Natural killer cell (primary cell): ENCODE data around the gene MYPOP. TPM values are rescaled to one million over a fixed set of nuclear protein-coding genes. Genes with fewer than 3 reads are reported as not detected.
A peak's percentile ranks its signal among the peaks of the same experiment; 100 is the strongest.

Experiments used
- ATAC-seq, 3 donors: fragments of 150-1000 bp in 2 of 3; fragments of 200-7000 bp in 1 of 3; cut with Tn5 transposase; 1 replicate in 1 of 3; 2 replicates in 2 of 3; pipeline ENCODE4 v1.10.0; 2021; ENCODE audit warnings: mild to moderate bottlenecking in 2 of 3, moderate library complexity in 2 of 3
- DNase-seq, 2 donors: peaks; one replicate each; pipeline versions ENCODE4 v3.0.0 to v3.0.0-alpha.2; 2013 to 2021; ENCODE audit warnings: mixed read lengths in 1 of 2
- H3K27ac ChIP-seq: one replicate; pipeline ENCODE4 v1.5.1; 2013; ENCODE audit warnings: mild to moderate bottlenecking, low read length
- H3K27me3 ChIP-seq: one replicate; pipeline ENCODE4 v1.6.1; 2013; ENCODE audit warnings: low read length; ENCODE audit not compliant: control insufficient read depth, insufficient read depth
- H3K36me3 ChIP-seq: one replicate; pipeline ENCODE4 v1.6.1; 2013; ENCODE audit warnings: low read length; ENCODE audit not compliant: control insufficient read depth, insufficient read depth
- H3K4me1 ChIP-seq: one replicate; pipeline ENCODE4 v1.6.1; 2013; ENCODE audit warnings: low read length; ENCODE audit not compliant: control insufficient read depth, insufficient read depth
- H3K4me3 ChIP-seq: one replicate; pipeline ENCODE4 v1.5.1; 2013; ENCODE audit warnings: low read length
- H3K9me3 ChIP-seq: one replicate; pipeline ENCODE4 v1.6.1; 2013; ENCODE audit warnings: low read length; ENCODE audit not compliant: control insufficient read depth, insufficient read depth
- H3K27ac Mint-ChIP-seq, 2 donors: one replicate each; pipeline ENCODE4 v1.8.0; 2022; ENCODE audit warnings: mild to moderate bottlenecking in 2 of 2, mixed read lengths in 2 of 2, moderate library complexity in 1 of 2
- H3K27me3 Mint-ChIP-seq, 2 donors: one replicate each; pipeline ENCODE4 v1.8.0; 2022; ENCODE audit warnings: low read depth in 2 of 2, mixed read lengths in 2 of 2
- H3K36me3 Mint-ChIP-seq: one replicate; pipeline ENCODE4 v1.8.0; 2022; ENCODE audit warnings: mixed read lengths
- H3K4me1 Mint-ChIP-seq, 2 donors: one replicate each; pipeline ENCODE4 v1.8.0; 2022; ENCODE audit warnings: mixed read lengths in 2 of 2
- H3K4me3 Mint-ChIP-seq: one replicate; pipeline ENCODE4 v1.8.0; 2022; ENCODE audit warnings: mild to moderate bottlenecking, moderate library complexity, mixed read lengths
- H3K9me3 Mint-ChIP-seq, 2 donors: one replicate each; pipeline ENCODE4 v1.8.0; 2022; ENCODE audit warnings: mixed read lengths in 2 of 2
- WGBS: methylation state at CpG from one replicate; pipeline ENCODE4 v1.1.7; 2013; ENCODE audit warnings: missing lambda C conversion rate; ENCODE audit not compliant: insufficient coverage; 5-methylcytosine and 5-hydroxymethylcytosine counted together
- intact Hi-C: fragments of 100-400 bp; cut with micrococcal nuclease; formaldehyde crosslinking; loops from one replicate; pipeline ENCODE4 v1.14.2; 2022
- total RNA-seq, 4 donors: library from RNA; stranded (reverse); fragments of 120-200 nt in 1 of 4; gene quantifications; one replicate each; pipeline versions ENCODE4 v1.2.3 to v1.2.4, GENCODE V29; 2013 to 2022
- TF ChIP-seq, protein P1 (sequence below): fragments of 200-600 bp; IDR thresholded peaks from one replicate; pipeline ENCODE4 v1.8.0; 2022; ENCODE audit warnings: antibody characterized with exemption

The MYPOP gene
- total RNA-seq, 3 donors from 2014 or later (not counting 1 experiment from before 2014, with no cell fraction given), result 7.0 to 8.4 (median 7.2) TPM

DNA sequence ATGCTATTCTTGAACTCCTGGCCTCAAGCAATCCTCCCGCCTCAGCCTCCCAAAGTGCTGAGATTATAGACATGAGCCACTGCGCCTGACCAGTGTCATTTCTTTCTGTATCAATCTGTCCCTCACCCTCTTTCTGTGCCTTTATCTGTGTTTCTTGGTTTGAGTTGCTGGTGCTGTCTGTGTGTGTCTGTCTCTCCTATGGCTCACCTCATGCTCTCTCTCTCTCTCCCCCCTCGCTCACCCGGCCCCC lies 26.3 kb downstream of the MYPOP start:
- Mint-ChIP-seq H3K27me3 (peaks cover 0 to 23% of the 10 kb centered on the region in 2 donors), H3K4me3 (peak overlapping the region; percentile 61), H3K4me1 (peaks cover 0 to 19% of the 10 kb centered on the region in 2 donors), H3K9me3 (no peaks in the 10 kb centered on the region), H3K36me3 (no peaks in the 10 kb centered on the region), H3K27ac (peak overlapping the region in 1 of 2 donors; percentile 76)
- DNase-seq (no peak), ATAC-seq (peak in 2 of 3 donors; percentile 49 to 59)
- Histone ChIP-seq H3K4me1 (peaks cover 15% of the 10 kb centered on the region), H3K9me3 (no peaks in the 10 kb centered on the region), H3K4me3 (no peak overlapping the region), H3K27ac (no peak overlapping the region), H3K36me3 (no peaks in the 10 kb centered on the region), H3K27me3 (no peaks in the 10 kb centered on the region)
- TF ChIP-seq, protein P1, sequence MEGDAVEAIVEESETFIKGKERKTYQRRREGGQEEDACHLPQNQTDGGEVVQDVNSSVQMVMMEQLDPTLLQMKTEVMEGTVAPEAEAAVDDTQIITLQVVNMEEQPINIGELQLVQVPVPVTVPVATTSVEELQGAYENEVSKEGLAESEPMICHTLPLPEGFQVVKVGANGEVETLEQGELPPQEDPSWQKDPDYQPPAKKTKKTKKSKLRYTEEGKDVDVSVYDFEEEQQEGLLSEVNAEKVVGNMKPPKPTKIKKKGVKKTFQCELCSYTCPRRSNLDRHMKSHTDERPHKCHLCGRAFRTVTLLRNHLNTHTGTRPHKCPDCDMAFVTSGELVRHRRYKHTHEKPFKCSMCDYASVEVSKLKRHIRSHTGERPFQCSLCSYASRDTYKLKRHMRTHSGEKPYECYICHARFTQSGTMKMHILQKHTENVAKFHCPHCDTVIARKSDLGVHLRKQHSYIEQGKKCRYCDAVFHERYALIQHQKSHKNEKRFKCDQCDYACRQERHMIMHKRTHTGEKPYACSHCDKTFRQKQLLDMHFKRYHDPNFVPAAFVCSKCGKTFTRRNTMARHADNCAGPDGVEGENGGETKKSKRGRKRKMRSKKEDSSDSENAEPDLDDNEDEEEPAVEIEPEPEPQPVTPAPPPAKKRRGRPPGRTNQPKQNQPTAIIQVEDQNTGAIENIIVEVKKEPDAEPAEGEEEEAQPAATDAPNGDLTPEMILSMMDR, result no peak
- 47% methylated on average over 4 of the region's 4 CpGs for WGBS
- intact Hi-C loops, result no loop called here

DNA sequence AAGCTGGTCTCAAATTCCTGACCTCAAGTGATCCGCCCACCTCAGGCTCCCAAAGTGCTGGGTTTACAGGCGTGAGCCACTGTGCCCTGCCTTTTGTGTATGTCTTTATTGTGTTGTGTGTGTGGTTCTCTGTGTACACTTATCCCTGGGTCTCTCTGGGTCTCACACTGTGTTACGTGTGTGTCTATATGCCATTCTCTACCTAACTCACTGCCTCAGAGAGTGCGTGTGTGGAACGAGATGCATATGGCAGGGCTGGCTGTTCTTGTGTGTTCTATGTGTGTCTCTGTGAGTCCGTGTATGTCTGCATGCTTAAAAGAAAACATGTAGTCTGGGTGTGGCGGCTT lies 27.8 kb downstream of the MYPOP start:
- WGBS, result 94% methylated on average over 7 of the region's 7 CpGs
- H3K36me3 Mint-ChIP-seq, result no peaks in the 10 kb centered on the region
- H3K9me3 Mint-ChIP-seq, result no peaks in the 10 kb centered on the region
- no peak for ATAC-seq
- H3K27ac ChIP-seq, result no peak overlapping the region
- no peak overlapping the region for H3K4me3 Mint-ChIP-seq
- peaks cover 0 to 19% of the 10 kb centered on the region in 2 donors for H3K4me1 Mint-ChIP-seq
- H3K9me3 ChIP-seq, result no peaks in the 10 kb centered on the region
- TF ChIP-seq, protein P1, result no peak
- peaks cover 15% of the 10 kb centered on the region for H3K4me1 ChIP-seq
- no peaks in the 10 kb centered on the region for H3K36me3 ChIP-seq
- H3K27ac Mint-ChIP-seq, result no peak overlapping the region
- peaks cover 0 to 23% of the 10 kb centered on the region in 2 donors for H3K27me3 Mint-ChIP-seq
- H3K4me3 ChIP-seq, result no peak overlapping the region
- no peaks in the 10 kb centered on the region for H3K27me3 ChIP-seq
- DNase-seq, result no peak
- intact Hi-C loops, result no loop called here

DNA sequence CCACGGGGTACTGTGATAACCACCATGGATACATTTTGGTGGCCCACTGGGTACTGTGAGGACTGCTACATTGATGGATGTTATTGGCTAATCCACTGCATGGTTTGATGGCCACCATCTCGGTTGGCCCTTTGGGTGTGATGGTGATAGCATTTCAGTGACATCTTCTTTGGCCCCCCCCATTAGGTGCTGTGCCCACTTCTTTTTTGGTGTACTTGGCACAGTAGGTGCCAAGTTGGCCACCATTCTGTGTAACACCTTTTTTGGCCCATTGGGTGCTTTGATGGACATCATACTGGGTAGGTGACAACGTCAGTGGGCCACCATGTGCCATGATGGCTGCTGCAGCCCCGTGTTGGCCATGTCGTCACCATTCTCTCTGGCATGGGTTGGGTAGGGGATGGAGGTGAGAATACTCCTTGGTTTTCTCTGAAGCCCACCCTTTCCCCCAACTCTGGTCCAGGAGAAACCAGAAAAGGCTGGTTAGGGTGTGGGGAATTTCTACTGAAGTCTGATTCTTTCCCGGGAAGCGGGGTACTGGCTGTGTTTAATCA lies 29.1 kb downstream of the MYPOP start:
- H3K27ac Mint-ChIP-seq, result no peak overlapping the region
- H3K36me3 Mint-ChIP-seq, result no peaks in the 10 kb centered on the region
- TF ChIP-seq, protein P1, result no peak
- H3K9me3 Mint-ChIP-seq, result no peaks in the 10 kb centered on the region
- Histone ChIP-seq H3K4me1 (peaks cover 15% of the 10 kb centered on the region), H3K27ac (no peak overlapping the region), H3K36me3 (no peaks in the 10 kb centered on the region), H3K9me3 (no peaks in the 10 kb centered on the region), H3K4me3 (no peak overlapping the region), H3K27me3 (no peaks in the 10 kb centered on the region)
- peaks cover 0 to 16% of the 10 kb centered on the region in 2 donors for H3K27me3 Mint-ChIP-seq
- peaks cover 0 to 14% of the 10 kb centered on the region in 2 donors for H3K4me1 Mint-ChIP-seq
- 87% methylated on average over 5 of the region's 7 CpGs for WGBS
- DNase-seq (no peak), ATAC-seq (no peak)
- intact Hi-C loops, result no loop called here
- H3K4me3 Mint-ChIP-seq, result no peak overlapping the region
